Body of pancreas (tissue), 4 donors: ENCODE results near the gene PDGFA. TPM values are rescaled to one million over a fixed set of nuclear protein-coding genes. Genes with fewer than 3 reads are reported as not detected.

ENCODE experiments used
- ATAC-seq: fragments of 150-250 bp; one replicate; pipeline ENCODE4 v1.9.1; 2016
- DNase-seq, 4 donors: peaks; one replicate each; pipeline ENCODE4 v3.0.0-alpha.2; 2019
- H3K27ac ChIP-seq, 4 donors: fragments of 200-600 bp; sonication (generic); 1 replicate in 3 of 4; 2 replicates in 1 of 4; pipeline versions ENCODE4 v1.5.1 to v1.6.1; 2016 to 2019; ENCODE audit warnings: mild to moderate bottlenecking in 1 of 4, mixed read lengths in 1 of 4, moderate library complexity in 1 of 4
- H3K27me3 ChIP-seq, 2 donors: fragments of 200-600 bp; sonication (generic); one replicate each; pipeline ENCODE4 v1.6.0; 2016; ENCODE audit warnings: mild to moderate bottlenecking in 1 of 2
- H3K36me3 ChIP-seq, 2 donors: fragments of 200-600 bp; sonication (generic); replicated peaks in 1 of 2; 2 replicates each; pipeline ENCODE4 v1.5.1; 2016; ENCODE audit warnings: low read depth in 2 of 2; ENCODE audit not compliant: insufficient read depth in 1 of 2
- H3K4me1 ChIP-seq: fragments of 200-600 bp; sonication (generic); one replicate; pipeline ENCODE4 v1.6.0; 2016
- H3K4me3 ChIP-seq, 2 donors: fragments of 200-600 bp; sonication (generic); 1 replicate in 1 of 2; 2 replicates in 1 of 2; pipeline ENCODE4 v1.5.1; 2016 to 2019
- H3K9me3 ChIP-seq, 3 donors: fragments of 200-600 bp; sonication (generic); 1 replicate in 2 of 3; 2 replicates in 1 of 3; pipeline ENCODE4 v1.5.1; 2016
- POLR2A ChIP-seq, 3 donors: fragments of 450-650 bp; IDR thresholded peaks; one replicate each; pipeline ENCODE4 v1.6.1; 2016; ENCODE audit warnings: antibody characterized with exemption in 3 of 3, mild to moderate bottlenecking in 2 of 3
- WGBS, 2 donors: methylation state at CpG; one replicate each; pipeline ENCODE4 v1.1.5; 2017; 5-methylcytosine and 5-hydroxymethylcytosine counted together
- intact Hi-C: fragments of 100-400 bp; cut with DNase I; formaldehyde crosslinking; loops from one replicate; pipeline ENCODE4 v1.15.1; 2023
- total RNA-seq, 2 donors: library from RNA; depleted of rRNA; stranded (reverse); fragments of >200 nt; gene quantifications; one replicate each; pipeline ENCODE4 v1.1.0, GENCODE V29; 2016
- TF ChIP-seq, protein P1 (sequence below), 7 experiments: fragments of 450-650 bp in 4 of 7; fragments of 200-600 bp in 3 of 7; sonication (generic) in 3 of 7; IDR thresholded peaks; one replicate each; pipeline ENCODE4 v1.5.1; 2016 to 2019; ENCODE audit warnings: antibody characterized with exemption in 7 of 7

The PDGFA gene
- total RNA-seq, 2 donors from 2014 or later: 58.6 to 59.3 TPM

GRCh38 chr7:474605-475424 is 44.8 kb downstream of the PDGFA start:
- TF ChIP-seq, protein P1, sequence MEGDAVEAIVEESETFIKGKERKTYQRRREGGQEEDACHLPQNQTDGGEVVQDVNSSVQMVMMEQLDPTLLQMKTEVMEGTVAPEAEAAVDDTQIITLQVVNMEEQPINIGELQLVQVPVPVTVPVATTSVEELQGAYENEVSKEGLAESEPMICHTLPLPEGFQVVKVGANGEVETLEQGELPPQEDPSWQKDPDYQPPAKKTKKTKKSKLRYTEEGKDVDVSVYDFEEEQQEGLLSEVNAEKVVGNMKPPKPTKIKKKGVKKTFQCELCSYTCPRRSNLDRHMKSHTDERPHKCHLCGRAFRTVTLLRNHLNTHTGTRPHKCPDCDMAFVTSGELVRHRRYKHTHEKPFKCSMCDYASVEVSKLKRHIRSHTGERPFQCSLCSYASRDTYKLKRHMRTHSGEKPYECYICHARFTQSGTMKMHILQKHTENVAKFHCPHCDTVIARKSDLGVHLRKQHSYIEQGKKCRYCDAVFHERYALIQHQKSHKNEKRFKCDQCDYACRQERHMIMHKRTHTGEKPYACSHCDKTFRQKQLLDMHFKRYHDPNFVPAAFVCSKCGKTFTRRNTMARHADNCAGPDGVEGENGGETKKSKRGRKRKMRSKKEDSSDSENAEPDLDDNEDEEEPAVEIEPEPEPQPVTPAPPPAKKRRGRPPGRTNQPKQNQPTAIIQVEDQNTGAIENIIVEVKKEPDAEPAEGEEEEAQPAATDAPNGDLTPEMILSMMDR (IDR thresholded peaks at IDR 0.05): no peak
- TF ChIP-seq POLR2A (IDR thresholded peaks at IDR 0.05): no peak
- Histone ChIP-seq H3K9me3 (no peaks in the 10 kb centered on the region), H3K4me1 (no peaks in the 10 kb centered on the region), H3K4me3 (no peak overlapping the region), H3K27me3 (no peaks in the 10 kb centered on the region), H3K27ac (no peak overlapping the region), H3K36me3 (no peaks in the 10 kb centered on the region)
- 91% methylated on average over 20 to 23 of the region's 23 CpGs for WGBS, 2 donors
- intact Hi-C loops: no loop called here
- ATAC-seq (no peak), DNase-seq (peak in 2 of 4 donors; percentile 3 to 4)

GRCh38 chr7:473870-474604 is 45.6 kb downstream of the PDGFA start:
- ATAC-seq (no peak), DNase-seq (peak in 1 of 4 donors; percentile 2)
- intact Hi-C loops: no loop called here

DNA sequence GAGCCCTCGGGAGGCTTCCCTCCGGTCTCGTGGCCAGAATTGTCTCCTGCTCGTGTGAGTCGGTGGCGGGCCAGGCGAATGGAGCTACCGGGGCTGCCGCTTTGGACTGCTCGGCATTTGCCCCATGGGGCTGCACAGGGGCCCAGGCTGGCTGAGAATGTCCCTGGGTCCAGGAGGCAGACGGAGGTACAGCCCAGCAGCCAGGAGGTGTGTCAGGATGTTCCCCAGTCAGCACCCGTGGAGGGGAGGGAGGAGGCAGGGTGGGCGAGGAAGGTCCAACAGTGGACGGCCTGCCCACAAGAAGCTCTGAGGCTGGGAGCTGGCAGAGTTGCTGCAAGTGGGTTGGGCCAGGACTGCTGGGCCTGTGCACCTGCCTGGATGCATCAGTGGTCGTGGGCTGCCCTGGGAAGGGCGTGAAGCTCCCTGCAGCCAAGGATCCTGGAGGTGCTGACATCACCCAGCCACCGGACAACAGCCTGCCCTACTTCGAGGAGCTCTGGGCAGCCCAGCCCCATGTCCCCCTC is 46.4 kb downstream of the PDGFA start:
- no peak for ATAC-seq
- Histone ChIP-seq H3K4me1 (no peaks in the 10 kb centered on the region), H3K27me3 (no peaks in the 10 kb centered on the region), H3K36me3 (no peaks in the 10 kb centered on the region), H3K9me3 (no peaks in the 10 kb centered on the region), H3K4me3 (no peak overlapping the region), H3K27ac (no peak overlapping the region)
- intact Hi-C loops: no loop called here
- 92 to 97% methylated on average over 16 to 18 of the region's 18 CpGs for WGBS, 2 donors
- TF ChIP-seq, protein P1 (IDR thresholded peaks at IDR 0.05): no peak
- no peak for TF ChIP-seq POLR2A (IDR thresholded peaks at IDR 0.05)
- peak in 3 of 4 donors; percentile 1 to 8 (median 3) for DNase-seq

More at GRCh38 chr7:473870-474604, 45.6 kb downstream of the PDGFA start:
- no peak overlapping the region for H3K4me3 ChIP-seq
- no peaks in the 10 kb centered on the region for H3K36me3 ChIP-seq
- no peaks in the 10 kb centered on the region for H3K9me3 ChIP-seq
- TF ChIP-seq, protein P1 (IDR thresholded peaks at IDR 0.05): no peak
- TF ChIP-seq POLR2A (IDR thresholded peaks at IDR 0.05): no peak
- WGBS, 2 donors: 82 to 83% methylated on average over 13 to 14 of the region's 14 CpGs
- no peaks in the 10 kb centered on the region for H3K4me1 ChIP-seq
- no peak overlapping the region for H3K27ac ChIP-seq
- H3K27me3 ChIP-seq: no peaks in the 10 kb centered on the region

GRCh38 chr7:472640-472957 is 47.0 kb downstream of the PDGFA start:
- WGBS, 2 donors: 91 to 98% methylated on average over 4 of the region's 4 CpGs
- no peaks in the 10 kb centered on the region for H3K4me1 ChIP-seq
- ATAC-seq (no peak), DNase-seq (peak in 1 of 4 donors; percentile 2)
- H3K9me3 ChIP-seq: no peaks in the 10 kb centered on the region
- H3K27ac ChIP-seq: no peak overlapping the region
- no peaks in the 10 kb centered on the region for H3K36me3 ChIP-seq
- intact Hi-C loops: no loop called here
- no peaks in the 10 kb centered on the region for H3K27me3 ChIP-seq
- TF ChIP-seq, protein P1 (IDR thresholded peaks at IDR 0.05): no peak
- TF ChIP-seq POLR2A (IDR thresholded peaks at IDR 0.05): no peak
- no peak overlapping the region for H3K4me3 ChIP-seq
